Stimulated activated CD8-positive, alpha-beta memory T cell treated with anti-CD3 and anti-CD28 coated beads, Interleukin-15, amount 100 ng/mL, for 4 hours (primary cell): Measurements from ENCODE around the gene EVI2B.
"Not testable (repeated sequence)": the region's sequence is repeated elsewhere in the genome, so short reads cannot be mapped to it uniquely, and the experiment has no call there.

Source experiments
- DNase-seq, 2 donors: peaks; one replicate each; pipeline ENCODE4 v3.0.0-alpha.2; 2020; ENCODE audit warnings: low read depth in 2 of 2

The EVI2B gene, protein sequence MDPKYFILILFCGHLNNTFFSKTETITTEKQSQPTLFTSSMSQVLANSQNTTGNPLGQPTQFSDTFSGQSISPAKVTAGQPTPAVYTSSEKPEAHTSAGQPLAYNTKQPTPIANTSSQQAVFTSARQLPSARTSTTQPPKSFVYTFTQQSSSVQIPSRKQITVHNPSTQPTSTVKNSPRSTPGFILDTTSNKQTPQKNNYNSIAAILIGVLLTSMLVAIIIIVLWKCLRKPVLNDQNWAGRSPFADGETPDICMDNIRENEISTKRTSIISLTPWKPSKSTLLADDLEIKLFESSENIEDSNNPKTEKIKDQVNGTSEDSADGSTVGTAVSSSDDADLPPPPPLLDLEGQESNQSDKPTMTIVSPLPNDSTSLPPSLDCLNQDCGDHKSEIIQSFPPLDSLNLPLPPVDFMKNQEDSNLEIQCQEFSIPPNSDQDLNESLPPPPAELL

DNA sequence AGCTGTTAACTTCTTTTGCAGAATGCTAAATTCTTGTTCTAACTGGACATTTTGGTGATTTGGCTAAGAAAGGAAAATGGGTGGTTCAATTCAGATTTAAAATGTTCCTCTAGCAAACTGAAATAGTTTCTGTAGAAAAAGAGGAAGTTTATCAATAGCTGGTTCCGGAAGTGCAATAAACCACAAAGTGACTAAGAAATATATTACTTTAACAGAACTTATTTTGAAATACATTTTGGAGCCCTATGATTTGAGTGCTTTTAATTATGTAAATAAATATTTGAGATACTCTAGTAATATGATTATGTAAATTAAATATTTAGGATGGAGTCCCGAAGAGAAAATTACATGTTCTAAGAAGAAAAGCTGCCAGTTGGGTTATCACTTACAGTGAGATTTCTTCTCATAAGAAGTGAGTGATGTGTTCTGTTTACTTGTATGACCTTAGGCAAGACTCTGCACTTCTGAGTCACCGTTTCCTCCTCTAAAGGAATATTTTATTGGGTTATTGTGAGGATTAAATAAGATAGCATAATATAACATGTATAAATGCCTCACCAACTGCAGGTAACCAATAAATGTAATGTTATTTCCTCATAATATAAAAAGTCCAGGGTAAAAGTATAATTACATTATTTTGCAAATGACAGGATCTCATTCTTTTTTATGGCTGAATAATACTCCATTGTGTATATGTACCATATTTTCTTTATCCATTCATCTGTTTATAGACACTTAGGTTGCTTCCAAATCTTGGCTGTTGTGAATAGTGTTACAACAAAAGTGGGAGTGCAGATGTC, at the start of gene EVI2B:
TSS of gene EVI2B (minus strand) at position 73 of the 800 bp plus-strand sequence. CDS start 8,445 bp downstream, outside the sequence.
- DNase-seq = no peak

DNA sequence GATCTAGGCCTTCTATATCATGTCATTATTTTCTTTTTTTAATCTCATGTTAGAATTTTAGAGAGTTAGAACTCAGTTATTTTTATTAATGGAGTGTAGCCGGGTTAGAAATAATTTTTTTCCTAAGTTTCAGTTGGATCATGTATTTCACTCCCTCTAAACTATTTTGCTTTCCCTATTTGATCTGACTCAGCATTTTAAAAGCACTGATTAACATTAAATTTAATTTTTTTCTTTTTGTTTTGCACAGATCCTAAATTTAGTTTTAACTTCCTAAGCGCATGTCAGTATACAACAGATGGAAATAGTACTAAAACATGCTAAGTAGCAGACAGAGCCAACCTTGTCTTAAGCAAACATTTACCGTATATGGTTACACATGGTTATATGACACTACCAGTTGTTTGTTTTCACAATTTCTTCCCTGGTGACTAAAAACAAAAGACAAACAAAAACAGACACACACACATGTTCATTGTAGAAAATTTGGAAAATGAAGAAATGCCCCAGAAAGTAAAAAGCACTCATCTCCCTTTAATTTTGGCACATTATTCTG, 44.1 kb upstream of the EVI2B start:
- no peak for DNase-seq

DNA sequence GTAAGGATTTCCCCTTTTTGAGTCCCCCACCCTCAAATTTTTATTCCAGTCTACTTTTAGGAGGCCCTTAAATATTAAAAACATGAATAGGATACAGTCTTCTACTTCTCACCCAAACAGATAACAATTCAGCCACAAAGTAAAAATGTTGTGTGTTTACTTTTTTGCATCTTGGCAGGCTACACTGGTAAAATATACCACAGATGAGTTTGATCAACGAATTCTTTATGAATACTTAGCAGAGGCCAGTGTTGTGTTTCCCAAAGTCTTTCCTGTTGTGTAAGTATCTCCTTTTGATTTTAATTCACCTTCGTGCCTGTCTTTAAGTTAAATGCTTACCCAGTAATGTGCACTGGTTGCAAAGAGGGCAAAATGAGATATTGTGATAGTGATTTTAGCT, 43.2 kb upstream of the EVI2B start:
- DNase-seq = no peak

DNA sequence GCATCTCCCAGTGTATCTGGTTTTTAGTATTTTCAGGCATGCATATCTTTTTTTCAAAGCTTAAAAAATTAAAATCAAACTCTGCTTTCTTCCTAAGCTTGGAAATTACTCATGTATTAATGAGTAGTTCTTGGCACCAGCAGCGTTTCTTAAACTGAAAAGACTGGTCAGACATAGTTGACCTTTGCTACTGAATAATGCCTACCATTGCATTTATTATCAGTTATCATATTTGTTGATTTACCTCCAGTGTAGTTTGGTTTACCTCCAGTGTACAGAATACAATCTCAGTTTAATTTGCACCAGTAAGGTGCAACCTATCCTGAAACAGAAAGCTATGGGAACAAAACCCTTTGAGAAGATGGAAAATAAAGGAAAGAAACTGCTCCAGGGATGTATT, 42.1 kb upstream of the EVI2B start:
- no peak for DNase-seq

DNA sequence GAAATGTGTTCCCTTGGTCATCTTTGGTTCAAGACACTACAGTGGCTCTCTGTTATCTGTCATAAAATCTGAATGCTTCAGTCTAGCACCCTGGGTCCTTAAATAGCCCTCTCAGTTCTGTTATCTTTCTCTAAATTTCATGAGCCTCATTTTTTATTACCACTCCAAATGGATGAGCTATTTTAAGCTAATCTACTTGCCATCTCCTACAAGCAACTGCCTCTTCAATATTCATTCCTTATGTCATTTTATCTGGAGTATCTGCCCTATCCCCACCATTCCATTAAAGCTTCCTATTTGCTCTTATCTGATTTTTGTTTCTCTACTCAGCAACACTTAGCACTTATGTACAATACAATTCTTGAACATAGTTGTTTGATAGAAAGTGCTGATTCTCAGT, 35.6 kb upstream of the EVI2B start:
- no peak for DNase-seq

DNA sequence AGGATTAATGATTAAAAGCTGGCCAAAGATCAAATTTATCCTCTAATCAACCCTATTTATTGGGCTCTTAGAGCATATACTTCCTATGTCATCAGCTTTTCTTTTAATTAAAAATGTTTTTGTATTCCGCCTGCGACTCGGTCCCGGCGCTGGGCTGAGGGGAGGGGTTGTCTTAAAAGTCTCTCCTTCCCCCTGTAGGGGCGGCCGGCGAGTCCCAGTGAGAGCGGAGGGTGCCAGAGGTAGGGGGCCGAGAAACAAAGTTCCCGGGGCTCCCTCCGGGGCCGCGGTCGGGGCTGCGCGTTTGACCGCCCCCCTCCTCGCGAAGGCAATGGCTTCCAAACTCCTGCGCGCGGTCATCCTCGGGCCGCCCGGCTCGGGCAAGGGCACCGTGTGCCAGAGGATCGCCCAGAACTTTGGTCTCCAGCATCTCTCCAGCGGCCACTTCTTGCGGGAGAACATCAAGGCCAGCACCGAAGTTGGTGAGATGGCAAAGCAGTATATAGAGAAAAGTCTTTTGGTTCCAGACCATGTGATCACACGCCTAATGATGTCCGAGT, 31.4 kb upstream of the EVI2B start:
- not testable (repeated sequence) for DNase-seq

DNA sequence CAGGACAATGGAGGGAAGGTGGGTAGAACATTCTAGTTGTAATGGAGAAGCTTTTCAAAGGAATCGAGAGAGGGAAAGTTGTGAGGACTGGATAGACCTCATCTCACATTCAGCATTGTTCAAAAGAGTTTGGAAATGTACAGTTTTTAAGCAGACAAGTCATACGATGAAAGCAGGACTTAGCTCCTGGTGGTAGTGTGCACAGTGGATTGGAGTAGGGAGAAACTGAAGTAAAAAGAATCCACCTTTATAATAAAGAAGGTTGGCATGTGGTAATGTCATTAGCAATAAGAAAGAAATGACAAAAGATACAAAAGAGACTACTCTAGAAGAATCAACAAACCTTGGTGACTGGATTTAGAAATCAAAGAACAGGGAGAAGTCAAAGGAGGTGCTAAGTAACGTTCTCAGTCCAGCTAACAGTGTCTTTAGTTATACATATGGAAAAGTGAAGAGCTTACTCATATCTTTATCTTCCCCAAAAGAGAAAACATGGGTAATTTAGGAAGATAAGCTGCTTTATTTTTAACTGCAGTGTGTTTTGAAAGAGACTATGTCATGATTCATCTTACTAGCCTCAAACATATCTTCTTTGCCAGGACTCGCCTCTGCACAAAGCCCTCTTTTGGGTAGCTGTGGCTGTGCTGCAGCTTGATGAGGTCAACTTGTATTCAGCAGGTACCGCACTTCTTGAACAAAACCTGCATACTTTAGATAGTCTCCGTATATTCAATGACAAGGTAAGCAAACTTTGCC, 26.2 kb upstream of the EVI2B start:
- DNase-seq = no peak

DNA sequence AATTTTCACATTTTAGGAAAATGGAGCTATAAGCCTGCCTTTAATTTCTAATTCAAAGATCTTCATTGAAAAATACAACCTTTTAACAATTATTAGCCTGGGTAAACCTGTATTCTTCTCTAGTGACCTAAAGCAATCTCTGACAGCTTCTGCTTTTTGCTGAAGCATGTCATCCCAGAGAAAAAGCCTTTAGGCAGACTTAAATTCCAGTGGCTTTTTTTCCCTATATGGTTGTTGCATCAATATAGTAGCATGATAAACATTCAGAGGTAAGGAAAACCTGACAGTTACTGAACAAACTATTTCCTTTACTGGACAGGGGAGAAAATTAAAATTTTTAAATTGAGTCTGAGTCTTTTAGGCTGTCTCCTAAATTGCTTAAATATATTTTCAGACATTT, 15.4 kb upstream of the EVI2B start:
- no peak for DNase-seq

DNA sequence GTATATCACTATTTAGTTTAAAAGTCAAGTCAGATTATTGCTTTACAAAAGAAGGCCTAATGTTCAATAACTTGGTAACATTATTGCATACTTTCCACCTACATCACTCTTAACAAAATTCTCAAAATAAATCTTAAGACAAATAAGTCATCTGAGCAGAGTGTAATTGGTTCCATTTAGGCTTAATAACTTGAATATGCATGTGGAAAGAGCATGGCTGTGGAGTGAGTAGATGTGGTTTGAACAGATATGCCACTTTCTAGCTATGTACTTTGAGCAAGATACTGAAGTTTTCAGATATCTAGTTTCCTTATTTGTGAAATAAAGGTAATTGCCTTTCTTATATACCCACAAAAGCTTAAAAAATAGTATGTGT, 14.3 kb upstream of the EVI2B start:
- DNase-seq = no peak

DNA sequence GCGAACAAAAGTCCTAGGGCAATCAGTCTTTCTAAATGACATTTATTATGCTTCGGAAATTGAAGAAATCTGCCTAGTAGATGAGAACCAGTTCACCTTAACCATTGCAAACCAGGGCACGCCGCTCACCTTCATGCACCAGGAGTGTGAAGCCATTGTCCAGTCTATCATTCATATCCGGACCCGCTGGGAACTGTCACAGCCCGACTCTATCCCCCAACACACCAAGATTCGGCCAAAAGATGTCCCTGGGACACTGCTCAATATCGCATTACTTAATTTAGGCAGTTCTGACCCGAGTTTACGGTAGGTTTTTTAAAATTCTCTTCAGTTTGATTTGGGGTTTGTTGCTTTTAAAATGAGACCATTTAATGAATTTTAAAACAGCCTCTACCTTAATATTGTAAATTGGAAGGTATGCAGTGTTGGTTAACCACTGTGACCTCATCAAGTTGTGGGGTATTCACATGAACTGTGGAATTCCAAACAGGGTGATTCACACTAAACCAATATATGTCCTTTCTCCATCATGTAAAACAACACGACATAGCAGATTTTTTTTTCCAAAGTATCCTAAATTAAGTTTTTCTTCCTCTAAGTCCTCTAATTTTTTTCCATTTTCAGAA, 13.8 kb upstream of the EVI2B start:
- no peak for DNase-seq

DNA sequence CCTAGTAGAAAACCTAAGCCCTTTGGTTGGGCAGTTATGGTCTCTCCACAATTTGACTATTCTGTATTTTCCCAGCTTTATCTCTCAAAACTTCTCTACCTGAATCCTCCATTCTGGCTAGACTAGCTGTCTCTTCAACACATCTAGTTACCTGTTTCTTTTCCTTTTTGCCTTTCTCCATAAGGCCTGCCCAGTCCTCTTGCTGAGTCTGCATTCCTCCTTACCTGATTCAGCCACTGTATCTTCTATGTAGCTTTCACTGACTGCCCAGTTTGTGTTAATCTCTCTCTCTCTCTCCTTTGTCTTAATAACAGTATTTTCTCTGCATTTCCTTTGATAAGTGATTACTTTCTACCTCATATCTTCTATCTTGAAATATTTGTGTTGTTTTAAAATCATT, 9.7 kb upstream of the EVI2B start:
- DNase-seq = no peak

DNA sequence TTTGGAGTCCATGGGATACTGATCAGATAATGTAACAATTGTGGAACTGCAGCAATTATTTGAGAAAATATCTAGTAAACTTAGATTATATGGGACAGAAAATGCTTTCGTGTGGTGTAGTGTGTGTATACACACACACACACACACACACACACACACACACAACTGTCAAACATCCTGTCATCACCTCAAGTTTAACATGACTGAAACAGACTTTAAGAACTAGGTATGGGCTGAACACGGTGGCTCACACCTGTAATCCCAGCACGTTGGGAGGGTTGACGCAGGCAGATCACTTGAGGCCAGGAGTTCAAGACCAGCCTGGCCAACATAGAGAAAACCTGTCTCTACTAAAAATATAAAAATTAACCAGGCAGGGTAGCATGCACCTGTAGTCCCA, 8.1 kb upstream of the EVI2B start:
- no peak for DNase-seq

DNA sequence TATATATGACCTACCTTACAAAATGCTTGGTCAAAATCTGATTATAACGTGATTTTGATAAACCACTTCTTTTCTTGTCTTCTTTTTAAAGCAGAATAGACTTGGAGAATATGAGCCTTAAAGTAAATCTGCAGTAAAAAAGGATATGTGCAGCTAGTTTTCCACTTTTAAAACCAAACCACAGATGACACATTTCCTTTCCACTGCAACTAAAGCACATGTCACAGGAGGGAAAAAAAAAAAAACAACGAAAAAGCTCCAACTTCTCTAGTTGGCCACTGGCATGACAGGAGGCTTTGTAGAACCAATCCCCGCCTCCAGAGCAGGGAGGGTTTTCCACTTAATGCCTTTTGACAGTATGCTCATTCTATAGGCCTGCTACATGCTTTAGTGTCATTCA, 7.6 kb upstream of the EVI2B start, which contains the start of gene EVI2A:
TSS of gene EVI2A (minus strand) at position 142 of the 400 bp plus-strand sequence. CDS start 2,609 bp downstream, outside the sequence.
- peak; percentile 46 to 79 for DNase-seq

DNA sequence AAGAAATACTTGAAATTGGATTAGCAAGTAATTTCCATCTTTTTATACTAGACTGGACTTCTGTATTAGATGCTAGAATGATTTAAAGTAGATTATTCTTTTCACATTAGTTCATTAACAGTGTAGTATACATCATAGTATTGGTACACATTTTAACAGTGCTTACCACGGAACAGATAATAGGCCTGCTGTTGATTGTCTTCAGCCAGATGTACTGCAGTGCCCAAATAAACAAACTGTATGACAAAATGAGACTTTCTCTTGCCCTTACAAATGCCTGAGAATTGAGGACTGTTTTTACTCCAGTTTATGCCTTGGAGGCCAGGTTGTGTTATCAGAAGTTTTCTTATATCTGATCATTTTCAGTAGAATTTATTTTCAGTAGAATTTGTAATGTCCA, 6.9 kb upstream of the EVI2B start:
- no peak for DNase-seq

DNA sequence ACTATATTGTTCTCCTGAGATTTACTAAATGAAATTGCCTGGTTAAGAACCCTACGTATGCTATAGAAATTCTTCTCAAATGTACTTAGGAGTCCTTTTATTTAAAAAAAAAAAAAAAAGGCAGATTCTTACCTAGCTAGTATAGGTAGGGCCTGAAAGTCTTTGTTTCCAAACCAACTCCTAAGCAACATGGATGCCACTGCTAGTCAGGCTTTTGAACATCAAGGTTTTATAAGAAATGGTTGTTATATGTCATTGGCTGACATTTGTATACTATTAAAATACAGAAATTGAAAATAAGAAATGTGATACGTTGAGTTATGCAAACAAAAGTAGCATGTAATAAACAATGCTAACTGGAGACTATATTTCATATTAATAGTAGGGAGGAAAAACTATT, 6.4 kb upstream of the EVI2B start:
- DNase-seq = no peak

DNA sequence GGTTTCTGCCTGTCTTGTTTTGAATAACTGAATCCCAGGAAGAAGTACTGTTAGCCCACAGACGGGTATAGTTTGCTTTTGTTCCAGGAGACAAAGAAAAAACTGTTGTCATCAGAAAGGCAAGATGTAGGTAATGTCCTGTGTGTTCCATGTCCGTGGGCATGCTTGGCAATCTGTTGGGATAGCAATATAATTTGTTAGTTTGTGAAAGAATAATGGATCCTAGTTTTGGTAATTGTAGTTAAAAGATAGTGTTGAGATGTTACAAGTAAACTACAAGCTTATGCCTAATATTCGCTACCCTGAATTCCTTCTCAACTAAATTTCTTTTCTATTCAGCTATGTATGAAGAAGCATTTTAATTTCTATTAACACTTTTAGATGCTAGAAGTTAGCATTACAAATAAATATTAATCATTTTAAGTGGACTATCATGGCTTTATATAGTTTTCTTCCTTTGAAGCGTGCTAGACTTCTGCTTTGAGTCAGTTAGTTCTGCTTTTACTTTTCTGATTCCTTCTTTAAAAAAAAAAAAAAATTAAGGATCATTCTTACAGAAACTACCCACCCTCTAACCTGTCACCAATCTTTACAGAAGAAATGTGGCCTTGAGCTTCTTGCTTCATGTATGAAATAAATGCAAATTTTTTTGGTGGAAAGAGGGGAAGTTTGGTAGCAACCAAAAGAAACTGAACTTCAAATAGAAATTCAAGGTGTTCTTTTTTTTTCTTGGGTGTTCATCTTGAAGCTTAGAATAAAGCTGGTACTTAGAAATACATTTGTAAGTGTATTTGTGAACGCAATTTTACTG, 5.2 kb upstream of the EVI2B start:
- no peak for DNase-seq

DNA sequence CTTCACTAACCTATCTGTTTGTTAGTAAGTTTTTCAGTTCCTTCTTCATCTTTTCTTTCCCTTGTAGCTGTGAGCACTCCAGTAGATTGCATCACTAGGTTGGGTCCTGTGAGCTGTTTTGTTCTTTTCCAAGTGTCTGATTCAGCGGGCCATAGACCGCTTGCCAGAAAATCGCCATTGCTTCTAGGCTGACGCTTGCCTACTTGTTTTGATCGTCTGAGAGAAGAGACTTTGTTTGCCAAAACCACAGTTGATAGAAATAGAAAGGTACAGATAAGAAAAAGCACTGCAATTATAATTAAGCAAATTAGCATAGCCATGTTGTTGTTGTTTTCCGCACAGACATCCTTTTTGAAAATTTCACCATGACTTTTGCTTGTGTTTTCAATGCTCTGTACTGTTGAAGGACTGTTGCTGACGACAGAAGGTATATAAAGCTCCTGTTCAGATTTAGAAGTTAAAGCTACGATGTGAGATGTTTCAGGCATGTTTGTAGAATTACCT, 4.5 kb upstream of the EVI2B start:
- no peak for DNase-seq

DNA sequence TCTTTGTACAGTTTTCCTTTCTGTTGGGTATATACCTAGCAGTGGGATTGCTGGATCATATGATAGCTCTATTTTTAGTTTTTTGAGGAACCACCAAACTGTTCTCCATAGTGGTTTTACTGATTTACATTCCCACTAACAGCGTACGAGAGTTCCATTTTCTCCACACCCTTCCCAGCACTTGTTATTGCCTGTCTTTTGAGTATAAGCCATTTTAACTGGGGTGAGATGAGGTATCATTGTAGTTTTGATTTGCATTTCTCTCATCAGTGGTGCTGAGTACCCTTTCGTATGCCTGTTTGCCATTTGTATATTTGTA, 887 bp upstream of the EVI2B start:
- DNase-seq = no peak

DNA sequence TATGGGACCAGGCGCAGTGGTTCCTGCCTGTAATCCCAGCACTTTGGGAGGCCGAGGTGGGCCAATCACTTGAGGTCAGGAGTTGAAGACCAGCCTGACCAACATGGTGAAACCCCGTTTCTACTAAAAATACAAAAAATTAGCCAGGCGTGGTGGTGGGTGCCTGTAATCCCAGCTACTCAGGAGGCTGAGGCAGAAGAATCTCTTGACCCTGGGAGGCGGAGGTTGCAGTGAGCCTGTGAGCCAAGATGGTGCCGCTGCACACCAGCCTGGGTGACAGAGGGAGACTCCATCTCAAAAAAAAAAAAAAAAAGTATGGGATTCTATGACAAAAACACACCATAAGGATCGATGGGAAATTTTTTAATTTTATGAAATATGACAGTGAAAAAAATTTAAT, 1.6 kb downstream of the EVI2B start:
- not testable (repeated sequence) for DNase-seq

DNA sequence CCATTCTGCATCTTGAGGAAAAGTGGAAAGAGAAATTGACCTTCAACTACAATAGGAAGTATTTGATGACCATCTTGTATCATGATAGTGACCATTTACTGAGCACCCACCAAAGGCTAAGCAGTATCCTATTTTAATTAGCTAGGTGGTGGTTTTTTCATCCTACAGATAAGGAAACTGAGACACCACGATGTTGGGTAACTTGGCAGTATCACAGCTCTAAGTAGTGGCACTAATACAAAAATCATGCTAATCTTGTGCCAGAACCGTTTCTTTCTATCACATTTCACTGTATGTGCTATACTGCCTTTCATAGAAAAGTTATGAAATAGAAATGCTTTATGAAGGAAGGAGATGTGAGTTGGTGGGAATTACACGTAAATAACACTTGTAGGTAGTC, 2.3 kb downstream of the EVI2B start:
- DNase-seq = no peak
